NCI-H526 treated with DMSO at 0.1 percent for 48 hours (cell line): ENCODE results near the gene ADGRL1.
"Not testable (repeated sequence)": the region's sequence is repeated elsewhere in the genome, so short reads cannot be mapped to it uniquely, and the experiment has no call there.

Experiments
- DNase-seq: peaks from one replicate; lab custom pipeline; 2025; lab: John Stamatoyannopoulos, UW

Gene ADGRL1

DNA sequence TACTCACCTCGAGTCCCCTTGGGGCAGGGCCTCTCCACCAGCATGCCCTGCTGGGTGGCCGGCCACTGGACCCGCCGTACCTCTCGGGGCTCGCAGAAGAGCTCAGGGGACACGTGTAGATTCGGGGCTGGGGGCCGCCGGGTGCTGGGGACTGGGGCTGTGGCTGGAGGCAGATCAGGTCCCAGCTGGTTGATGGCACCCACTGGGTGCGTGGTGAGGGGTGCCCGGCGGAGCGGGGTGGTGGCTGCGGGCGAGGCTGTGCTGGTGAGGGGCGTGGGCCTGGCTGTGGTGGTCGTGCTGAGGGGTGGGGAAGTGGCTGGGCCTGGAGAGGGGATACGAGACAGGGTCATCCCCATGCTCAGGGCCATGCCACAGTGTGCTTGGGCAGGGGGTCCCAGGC, 44.7 kb downstream of the ADGRL1 start:
- DNase-seq = no peak

DNA sequence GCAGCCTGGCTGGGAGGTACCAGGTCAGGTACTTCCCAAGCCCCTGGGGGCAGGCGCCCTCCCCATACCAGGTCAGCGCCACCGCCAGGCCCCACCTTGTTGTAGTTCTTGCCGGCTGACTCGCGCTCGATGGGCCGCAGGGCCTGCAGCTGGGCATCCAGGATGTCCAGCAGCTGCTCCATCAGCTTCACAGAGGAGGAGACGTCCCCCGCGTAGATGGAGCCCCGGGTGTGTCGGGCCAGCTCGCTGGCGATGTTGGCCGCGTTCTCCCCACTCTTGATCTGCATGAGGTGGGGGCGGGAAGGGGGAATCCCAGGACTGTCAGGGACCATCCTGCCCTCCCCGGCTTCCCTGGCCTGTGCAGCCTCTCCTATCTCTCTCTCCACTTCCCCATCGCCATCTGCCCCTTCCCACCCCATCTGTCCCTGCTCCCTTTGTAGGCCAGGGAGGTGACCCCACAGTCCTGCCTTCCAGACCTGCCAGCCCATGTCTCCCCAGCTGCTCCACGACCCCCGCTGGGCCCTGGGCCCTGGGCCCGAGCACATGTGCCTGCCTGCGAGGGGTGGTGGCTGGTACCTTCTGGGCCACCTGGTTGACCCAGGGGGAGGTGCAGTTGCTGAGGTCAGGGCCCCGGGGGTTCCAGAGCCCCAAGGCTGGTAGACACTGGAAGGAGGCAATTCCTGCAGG, 45.8 kb downstream of the ADGRL1 start:
- no peak for DNase-seq

DNA sequence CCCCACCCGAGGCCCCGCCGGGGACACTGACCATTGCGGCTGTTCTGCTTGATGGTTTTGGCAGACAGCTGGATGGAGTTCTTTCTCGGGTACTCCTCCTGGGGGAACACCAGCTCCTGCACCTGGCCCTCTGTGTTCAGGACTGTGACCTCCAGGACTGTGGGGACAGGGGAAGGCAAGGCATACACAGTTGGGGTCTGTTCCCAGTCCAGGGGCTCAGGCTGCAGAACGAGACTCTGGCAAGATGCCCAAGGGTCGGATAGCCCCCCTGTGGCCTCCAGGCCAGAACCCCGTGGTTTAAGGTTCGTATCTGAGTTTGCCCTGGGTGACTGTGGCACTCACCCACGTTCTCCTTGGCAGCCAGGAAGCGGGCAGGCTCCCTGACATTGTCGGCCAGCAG, 46.9 kb downstream of the ADGRL1 start:
- no peak for DNase-seq

DNA sequence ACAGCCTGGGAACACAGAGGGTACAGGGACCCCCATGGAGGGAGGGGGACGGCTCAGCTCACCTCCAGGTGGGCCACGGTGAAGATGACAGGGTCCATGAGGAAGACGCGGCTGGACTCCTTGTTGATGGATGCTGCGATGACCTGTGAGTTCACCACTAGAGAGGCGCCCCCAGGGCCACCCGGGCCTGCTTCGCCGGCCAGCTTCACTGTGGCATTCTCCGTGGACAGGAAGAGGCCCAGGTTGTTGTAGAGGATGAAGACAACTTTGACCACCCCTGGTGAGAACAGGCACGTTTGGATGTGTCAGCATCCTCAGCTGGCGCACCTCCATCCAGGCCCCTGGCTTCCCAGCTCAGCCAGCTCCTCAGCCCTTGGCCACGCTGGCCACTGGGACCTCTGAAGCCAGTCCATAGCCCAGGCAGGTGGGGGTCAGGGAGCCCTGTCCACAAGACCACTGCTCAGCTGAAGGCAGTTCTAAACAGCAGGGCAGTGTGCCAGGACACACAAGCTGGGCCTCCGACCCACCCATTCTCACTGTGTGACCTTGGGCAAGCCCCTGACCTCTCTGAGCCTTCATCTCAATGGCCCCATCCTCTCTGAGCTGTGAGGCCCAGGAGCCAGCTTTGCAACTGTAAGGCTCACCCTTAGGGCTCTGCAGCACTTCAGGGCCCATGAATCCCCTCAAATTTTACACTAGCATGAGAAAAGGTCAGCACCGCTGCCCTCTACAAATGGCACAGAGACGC, 47.5 kb downstream of the ADGRL1 start:
- no peak for DNase-seq

DNA sequence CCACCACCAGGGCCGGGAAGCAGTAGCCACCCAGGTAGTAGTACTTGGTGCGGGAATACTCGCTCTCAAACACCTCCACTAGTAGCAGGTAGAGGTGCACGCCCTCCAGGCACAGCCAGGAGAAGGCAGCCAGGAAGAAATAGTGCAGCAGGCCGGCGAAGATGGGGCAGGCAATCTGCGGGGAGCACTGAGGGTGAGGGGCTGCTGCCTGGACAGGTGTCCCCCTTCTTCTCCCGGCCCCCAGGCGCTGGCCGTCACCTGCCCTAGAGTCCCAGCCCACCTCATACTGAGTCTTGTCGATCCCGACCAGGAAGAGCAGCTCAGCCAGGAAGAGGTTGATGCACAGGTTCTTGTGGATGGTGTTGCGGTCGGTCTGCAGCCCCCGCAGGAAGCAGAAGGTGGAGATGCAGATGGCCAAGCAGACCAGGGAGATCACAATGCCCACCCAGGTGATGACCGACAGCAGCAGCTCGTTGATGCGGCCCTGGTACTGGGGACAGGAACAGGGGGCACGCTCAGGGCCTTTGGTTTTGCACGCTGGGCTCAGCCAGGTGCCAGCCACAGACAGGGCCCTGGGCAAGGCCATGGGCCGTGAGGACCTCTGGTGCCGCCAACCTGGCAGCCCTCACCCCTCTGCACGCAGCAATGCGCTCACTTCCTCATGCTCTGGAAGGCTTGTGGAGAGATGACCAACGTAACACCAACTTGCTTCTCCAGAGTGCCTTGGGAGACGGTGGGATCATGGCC, 48.8 kb downstream of the ADGRL1 start:
- DNase-seq = no peak

DNA sequence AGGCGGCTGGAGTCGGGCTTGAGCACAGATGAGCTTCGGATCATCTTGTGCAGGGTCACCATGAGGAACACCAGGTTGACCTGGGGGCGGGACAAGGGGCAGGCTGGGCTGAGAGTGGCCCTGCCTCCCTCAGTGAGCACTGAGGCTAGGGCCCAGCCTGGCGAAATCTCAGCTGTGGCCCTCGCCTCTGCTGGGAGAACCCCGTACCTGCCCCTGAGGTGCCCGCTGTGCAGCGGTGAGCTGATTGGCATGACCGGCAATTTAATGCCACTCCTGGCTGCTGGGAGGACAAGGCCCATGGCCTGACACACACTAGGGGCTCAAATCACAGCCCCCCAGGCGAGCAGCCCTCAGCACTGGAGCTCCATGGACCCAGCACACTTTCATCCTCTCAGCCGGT, 49.8 kb downstream of the ADGRL1 start:
- no peak for DNase-seq

DNA sequence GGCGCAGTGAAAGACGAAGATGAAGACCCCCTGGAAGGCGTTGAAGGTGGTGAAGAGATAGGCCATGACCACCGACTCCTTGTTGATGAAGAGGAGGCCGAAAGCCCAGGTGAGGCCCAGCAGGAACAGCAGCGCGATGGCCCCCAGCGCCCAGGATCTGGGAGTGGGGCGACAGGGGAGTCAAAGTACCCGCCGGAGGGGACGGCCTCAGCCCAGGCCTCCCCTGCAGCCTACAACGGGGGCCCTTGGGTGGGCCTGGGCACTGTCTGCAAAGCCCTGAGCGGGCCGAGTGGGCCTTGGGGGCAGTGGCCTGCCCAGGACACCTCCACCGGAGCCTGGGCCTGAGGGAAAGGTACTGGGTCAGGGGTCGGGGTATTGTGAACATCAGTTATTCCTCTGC, 50.6 kb downstream of the ADGRL1 start:
- no peak for DNase-seq

DNA sequence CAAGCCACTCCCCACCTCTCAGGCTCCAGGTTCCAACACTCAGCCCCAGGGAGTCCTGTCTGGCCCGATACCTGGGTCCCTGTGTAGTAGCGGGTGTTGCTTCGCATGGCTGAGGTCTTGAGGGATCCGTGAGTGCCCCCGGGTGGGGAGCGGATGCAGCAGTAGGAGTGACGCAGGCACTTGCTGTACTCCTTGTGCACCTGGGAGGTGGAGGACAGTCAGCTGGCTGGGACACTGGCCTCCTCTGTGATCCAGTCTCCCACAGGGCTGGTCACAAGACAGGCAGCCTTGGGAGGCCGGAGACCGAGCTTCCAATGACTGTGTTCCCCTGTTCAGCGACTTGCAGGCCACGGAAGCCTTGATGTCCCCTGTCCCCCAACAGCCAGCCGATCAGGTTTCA, 53.3 kb downstream of the ADGRL1 start:
- no peak for DNase-seq

DNA sequence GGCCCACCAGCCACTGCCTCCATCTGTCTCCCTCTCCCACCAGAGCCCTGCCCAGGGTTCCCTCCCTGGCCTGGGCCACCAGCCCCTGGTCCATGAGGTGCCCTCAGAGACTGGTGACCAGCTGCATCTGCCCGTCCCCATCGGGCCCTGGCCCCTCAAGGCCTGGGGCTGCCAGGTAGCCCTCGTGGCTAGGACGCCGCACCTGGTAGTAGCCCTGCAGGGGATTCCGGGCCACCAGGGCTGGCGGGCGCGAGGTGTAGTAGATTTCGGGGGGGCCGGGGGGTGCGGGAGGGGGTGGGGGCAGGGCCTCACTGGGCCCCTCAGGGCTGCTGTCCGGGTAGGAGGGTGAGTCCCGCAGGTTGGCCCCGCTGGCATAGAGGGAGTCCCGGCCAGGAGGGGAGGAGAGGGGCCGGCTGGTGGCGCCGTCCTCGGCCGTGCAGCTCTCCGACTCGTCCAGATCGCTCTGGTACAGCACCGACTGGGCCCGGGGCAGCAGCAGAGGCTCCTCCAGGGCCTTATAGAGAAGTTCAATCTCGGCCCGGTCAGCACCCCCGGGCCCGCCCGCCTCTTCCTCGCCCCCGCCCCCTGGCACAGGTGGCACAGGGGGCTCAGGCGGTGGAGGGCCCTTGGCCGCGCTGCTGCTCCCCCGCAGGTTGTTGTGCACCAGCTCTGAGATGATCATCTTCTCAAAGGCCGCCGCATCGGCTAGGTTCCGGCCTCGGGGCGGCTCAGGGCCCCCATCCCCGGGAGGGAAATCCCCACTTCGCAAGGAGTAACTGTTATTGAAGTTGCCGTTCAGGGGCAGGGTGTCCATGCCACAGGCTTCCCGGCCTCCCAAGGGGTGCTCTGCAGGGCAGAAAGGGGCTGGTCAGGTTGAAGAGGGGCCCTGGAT, 55.0 kb downstream of the ADGRL1 start:
- DNase-seq = no peak

DNA sequence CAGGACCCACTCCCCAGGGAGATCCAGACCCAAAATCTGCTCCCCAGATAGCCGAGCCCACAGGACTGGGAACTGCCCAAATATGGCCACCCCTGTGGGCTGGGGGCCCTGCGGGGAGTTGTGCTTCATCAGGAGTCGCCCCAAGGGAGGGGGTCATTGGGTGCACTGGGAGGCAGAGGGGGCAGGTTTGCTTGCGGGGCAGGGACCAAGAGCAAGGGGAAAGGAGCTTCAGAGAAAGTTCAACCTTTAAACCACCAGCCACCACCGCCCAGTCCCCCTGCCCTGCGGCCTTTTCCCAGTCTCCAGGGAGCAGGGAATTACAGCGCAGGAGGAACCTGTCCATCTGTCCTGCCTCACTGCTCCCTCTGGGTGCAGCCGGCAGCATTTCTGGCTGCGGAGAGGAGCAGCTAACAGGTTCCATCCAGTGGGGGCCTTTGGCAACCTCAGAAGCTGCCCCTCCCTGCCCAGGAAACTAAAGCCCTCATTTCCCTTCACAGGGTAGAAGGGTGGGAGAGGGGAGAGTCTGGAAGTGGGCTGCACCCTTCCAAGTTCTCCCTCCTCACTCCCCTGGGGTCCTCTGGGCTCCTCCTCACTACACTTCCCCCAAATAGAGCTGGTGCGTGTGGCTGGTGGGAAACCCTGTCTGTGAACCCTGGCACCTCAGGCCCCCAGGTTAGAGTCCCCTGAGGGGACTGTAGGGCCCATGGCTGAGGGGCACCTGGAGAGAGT, 55.8 kb downstream of the ADGRL1 start:
- DNase-seq = no peak

DNA sequence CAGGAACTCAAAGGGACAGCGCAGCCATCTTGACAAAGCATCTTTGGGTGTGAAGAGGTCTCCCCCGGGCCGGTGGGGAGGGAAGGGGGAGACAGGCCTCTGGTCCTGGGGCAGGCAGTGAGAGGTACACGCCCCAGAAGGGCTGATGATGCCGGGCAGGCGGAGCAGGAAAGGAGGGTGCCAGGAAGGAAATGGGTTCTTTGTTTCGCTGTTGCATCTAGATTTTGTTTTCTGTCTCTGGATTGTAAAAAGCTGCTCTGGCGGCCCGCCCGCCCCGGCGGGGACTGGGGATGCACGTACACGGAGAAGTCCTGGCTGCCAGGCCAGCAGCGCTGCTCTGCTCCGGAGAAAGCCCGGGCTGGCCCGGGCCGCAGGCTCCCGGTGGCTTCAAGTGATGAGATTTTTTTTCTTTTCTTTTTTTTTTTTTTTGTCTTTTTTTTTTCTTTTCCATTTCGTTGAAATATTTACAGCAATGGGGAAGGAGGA, 56.4 kb downstream of the ADGRL1 start:
- no peak for DNase-seq

DNA sequence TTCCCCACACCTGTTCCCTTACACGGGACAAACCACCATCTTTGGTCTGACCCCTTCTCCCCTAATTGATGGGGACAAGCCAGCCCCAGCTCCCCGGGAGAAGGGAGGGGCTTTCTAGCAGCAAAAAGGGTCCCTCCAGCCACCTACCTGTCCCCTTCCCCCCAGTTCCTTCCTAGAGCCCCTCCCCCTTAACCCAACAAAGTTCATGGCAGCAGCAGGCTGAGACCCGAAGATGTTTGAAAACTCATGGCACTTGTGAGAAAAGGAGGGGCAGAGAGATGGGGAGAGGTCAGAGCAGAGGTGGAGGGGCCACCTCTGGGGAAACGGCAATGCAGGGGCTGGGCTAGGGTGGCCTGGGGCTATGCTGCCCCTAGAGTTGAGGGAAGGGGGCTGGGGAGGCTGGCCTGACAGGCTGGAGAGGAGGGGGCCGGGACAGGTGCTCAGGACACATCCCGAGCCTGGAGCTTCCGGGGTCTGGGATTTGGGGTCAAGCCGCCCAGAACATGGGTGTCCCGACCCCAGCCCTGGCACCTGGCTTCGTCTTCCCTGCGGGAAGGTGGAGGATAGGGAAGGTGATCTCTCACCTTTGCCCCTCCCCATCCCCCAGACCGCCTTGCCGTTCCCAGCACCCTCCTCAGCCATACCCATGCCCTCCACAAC, 57.1 kb downstream of the ADGRL1 start:
- DNase-seq = no peak

DNA sequence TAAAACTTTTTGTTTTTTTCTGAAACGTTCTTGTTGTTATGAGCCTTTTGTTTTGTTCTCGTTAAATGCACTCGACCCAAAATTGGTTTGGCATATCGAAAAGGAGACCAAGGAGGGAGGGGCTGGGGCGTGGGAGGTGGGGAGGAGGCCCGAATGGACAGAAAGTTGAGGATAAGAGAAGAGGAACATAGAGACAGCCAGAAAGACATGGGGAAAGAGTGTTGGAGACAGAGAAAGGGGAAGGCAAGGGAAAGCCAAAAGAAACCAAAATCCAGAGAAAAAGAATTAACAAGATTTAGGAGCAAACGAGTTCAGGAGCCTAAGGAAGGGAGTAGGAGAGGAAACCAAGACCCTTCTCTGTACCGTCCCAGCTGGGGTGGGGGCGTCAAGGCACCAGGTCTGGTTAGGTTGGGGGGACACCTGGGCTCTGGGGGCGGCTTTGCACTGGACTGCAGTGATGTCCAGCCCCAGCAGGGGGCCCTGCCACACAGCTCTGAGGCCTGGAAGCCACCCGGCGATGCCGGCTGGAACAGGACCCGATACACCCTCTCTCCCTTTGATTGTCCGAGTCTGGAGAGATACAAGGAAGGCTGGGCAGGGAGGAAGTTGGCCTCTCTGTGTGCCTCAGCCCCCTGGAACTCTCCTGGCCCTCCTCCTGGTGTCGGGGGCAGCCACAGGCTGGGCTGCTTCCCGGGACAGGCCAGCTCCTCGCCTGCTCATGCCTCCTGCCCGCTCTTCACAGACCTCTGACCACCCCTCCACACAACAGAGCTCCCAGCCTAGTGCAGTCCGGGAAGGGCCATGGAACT, 58.0 kb downstream of the ADGRL1 start:
- DNase-seq = no peak

DNA sequence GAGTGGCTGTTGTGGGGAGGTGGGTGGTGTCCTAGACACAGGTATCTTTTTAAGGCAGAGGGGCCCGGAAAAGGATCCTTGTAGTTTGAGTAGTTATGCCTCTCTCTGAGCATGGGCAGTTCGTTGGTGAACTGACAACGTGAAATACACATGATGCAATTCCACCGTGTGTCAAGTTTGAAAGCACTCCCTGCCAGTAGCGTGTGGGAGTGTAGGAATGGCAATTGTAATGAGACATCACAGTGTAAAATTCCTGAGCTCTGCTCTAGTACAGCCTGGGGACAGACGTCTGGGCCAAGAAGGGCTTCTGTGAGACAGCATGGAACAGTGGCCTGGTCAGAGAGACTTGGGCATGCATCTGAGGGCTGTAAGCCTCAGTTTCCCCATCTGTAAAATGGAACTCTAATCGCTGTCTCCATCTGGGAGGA, 59.2 kb downstream of the ADGRL1 start:
- no peak for DNase-seq

DNA sequence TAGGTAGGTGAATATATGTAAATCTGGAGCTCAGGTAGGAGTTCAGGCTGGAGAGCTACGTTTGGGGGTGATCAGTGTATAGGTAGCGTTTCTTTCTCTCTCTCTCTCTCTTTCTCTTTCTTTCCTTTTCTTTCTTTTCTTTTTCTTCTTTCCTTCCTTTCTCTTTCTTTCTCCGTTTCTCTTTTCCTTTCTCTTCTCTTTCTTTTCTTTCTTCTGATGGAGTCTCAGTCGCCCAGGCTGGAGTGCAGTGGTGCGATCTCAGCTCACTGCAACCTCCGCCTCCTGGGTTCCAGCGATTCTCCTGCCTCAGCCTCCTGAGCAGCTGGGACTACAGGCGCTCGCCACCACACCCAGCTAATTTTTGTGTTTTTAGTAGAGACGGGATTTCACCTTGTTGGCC, 59.8 kb downstream of the ADGRL1 start:
- not testable (repeated sequence) for DNase-seq

DNA sequence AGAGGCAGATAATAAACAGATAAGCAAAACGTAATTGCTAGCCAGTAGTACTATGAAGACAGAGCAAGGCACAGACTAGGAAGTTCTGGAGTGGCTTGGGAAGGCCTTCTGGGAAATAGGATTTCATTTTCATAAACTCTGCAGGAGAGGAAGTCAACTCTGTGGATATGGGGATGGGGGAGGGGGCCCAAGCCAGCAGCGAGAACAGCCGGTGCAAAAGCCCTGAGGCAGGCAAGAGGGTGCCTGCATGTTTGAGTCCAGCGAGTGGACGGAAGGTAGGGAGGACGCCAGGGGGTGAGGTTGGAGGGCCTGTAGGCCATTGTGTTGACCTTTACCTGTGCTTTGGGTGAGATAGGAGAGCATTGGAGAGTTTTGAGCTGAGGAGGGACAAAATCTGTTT, 60.6 kb downstream of the ADGRL1 start:
- no peak for DNase-seq

DNA sequence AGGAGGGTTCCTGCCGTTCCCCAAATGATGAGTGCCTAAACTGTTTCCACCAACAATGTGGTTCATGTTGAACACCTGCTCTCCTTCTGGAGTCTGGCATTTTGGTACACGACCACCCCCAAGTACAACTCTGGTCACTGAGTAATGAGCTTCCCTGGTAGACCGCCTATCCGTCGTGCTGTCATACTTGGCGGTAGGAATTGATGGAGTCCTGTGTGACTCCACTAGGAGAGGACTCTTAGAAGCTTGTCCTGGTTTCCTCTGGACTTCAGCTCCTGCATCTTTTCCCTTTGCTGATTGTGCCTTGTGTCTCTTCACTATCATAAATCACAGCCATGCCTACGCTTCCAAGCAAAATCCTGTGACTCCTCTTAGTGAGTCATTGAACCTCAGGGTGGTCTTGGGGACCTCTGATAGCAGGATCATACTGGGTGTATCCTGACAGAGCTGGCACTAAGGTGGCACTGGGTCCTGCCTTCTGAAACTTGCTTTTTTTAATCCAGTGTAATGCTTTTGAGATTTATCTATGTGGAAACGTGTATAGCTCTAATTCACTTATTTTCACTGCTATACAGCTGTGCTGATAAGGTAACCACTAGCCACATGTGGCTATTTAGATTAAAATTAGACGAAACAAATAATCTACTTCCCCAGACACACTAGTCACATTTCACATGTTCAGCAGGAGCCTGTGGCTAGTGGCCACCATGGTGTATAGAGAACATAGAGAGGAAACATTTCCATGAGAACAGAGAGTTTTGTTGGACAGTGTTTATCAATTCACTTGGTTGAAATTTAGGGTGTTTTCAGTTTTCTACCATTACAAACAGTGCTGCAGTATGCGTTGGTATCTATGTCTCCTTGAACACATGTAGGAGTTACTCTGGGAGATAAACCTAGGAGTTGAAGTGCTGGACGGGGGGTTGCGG, 63.4 kb downstream of the ADGRL1 start:
- no peak for DNase-seq

DNA sequence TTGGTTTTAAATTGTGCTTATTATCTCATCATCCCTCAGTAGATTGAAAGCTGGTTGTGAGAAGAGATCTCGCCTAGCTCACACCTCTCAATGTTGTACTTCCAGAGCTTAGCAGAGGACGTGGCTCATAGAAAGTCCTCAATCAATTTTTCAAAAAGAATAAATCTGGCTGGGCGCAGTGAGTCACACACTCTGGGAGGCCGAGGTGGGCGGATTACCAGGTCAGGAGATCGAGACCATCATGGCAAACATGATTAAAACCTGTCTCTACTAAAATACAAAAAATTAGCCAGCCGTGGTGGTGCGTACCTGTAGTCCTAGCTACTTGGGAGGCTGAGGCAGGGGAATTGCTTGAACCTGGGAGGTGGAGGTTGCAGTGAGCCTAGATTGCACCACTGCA, 64.9 kb downstream of the ADGRL1 start:
- DNase-seq = no peak

DNA sequence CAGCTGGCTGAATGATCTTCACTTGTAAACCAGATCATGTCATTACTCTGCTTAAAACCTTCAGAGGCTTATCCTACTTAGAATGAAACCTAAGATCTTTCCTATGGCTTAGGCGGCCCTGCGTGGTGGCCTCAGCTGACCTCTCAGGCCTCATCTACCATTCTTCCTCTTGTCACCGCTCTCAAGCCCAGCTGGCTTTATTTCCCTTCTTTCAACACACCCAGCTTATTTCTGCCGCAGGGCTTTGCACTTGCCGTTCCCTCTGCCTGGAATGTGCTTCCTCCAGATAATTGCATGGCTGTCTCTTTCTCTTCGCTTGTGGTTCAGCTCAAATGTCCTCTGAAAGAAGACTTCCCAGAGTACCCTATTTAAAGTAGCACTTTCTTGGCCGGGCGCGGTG, 66.0 kb downstream of the ADGRL1 start:
- DNase-seq = no peak
